Naive B cell (primary cell): ENCODE results near the gene EIPR1. TPM values are rescaled to one million over a fixed set of nuclear protein-coding genes. Genes with fewer than 3 reads are reported as not detected.

Experiments used
- ATAC-seq, 2 donors: fragments of 150-1000 bp; cut with Tn5 transposase; 2 replicates each; pipeline ENCODE4 v1.10.0; 2021; ENCODE audit warnings: low read depth in 2 of 2, mild to moderate bottlenecking in 2 of 2, moderate library complexity in 2 of 2
- DNase-seq: peaks from one replicate; pipeline ENCODE4 v3.0.0; 2022
- H3K27ac Mint-ChIP-seq, 6 donors: one replicate each; pipeline ENCODE4 v1.8.0; 2020 to 2022; ENCODE audit warnings: mild to moderate bottlenecking in 6 of 6, mixed read lengths in 6 of 6, moderate library complexity in 5 of 6, inconsistent platforms in 2 of 6
- H3K27me3 Mint-ChIP-seq, 3 donors: one replicate each; pipeline ENCODE4 v1.8.0; 2021 to 2022; ENCODE audit warnings: mixed read lengths in 3 of 3, mild to moderate bottlenecking in 1 of 3
- H3K36me3 Mint-ChIP-seq, 2 donors: one replicate each; pipeline ENCODE4 v1.8.0; 2020 to 2022; ENCODE audit warnings: mixed read lengths in 2 of 2, inconsistent platforms in 1 of 2, mild to moderate bottlenecking in 1 of 2
- H3K4me1 Mint-ChIP-seq, 3 donors: one replicate each; pipeline ENCODE4 v1.8.0; 2020 to 2022; ENCODE audit warnings: mixed read lengths in 3 of 3, inconsistent platforms in 1 of 3, mild to moderate bottlenecking in 1 of 3, moderate library complexity in 1 of 3
- H3K4me3 Mint-ChIP-seq, 8 donors: one replicate each; pipeline ENCODE4 v1.8.0; 2020 to 2022; ENCODE audit warnings: mild to moderate bottlenecking in 8 of 8, mixed read lengths in 8 of 8, moderate library complexity in 8 of 8, inconsistent platforms in 2 of 8
- H3K9me3 Mint-ChIP-seq, 7 donors: one replicate each; pipeline ENCODE4 v1.8.0; 2020 to 2022; ENCODE audit warnings: mixed read lengths in 7 of 7, mild to moderate bottlenecking in 5 of 7, inconsistent platforms in 2 of 7, moderate library complexity in 1 of 7
- polyA plus RNA-seq, 6 donors: library from polyadenylated mRNA; unstranded; fragments of 300-500 nt; fragmentation: Illumina TruSeq; gene quantifications; one replicate each; pipeline ENCODE4 v1.2.3, GENCODE V29; 2021; ENCODE audit warnings: low read depth in 6 of 6

EIPR1 gene
- polyA plus RNA-seq, 6 donors from 2014 or later, result 35.7 to 53.9 (median 40.9) TPM

DNA sequence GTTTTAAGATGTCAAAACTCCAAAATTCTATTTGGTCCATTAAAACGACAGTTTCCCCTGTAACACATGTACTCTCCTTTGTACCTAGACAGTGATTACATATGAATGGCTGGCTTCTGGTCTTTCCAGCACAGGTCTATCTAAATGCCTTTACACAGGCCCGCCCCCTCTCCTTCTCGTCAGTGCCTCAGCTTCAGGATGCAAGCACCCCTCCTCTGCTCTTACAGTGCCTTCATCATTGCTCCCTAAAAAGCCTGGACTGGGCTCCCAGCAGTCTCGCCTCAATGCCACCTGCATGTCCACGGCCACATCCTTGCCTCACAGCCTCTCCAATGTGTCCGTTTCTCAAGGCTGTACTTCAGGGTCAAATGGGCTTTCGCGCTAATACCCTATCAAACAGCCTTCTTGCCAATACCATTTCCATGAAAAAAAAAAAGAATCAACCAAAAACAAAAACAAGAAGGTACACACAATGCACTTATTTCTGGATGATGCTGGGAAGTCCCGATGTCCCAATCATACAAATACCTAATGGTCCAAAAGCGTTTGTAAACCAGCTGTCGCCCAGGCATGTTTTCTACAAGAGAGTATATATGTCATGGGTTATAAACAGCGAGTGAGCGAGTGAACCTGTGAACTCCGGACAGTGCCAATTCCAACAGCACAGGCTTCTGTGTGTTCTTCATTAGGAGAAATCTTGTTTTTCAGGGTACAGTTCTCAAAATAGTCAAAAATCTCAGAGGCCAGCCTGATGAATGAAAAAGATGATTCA is 77.2 kb downstream of the EIPR1 start:
- H3K27ac Mint-ChIP-seq, result peak overlapping the region in 2 of 6 donors; percentile 47 to 64
- ATAC-seq (no peak), DNase-seq (no peak)
- peaks cover 12 to 17% of the 10 kb centered on the region in 2 donors for H3K36me3 Mint-ChIP-seq
- peaks cover 17 to 42% (median 34%) of the 10 kb centered on the region in 3 donors for H3K4me1 Mint-ChIP-seq
- H3K4me3 Mint-ChIP-seq, result no peak overlapping the region
- H3K27me3 Mint-ChIP-seq, result no peaks in the 10 kb centered on the region
- H3K9me3 Mint-ChIP-seq, result no peaks in the 10 kb centered on the region

GRCh38 chr2:3299703-3300102 is 77.9 kb downstream of the EIPR1 start:
- ATAC-seq, result no peak
- Mint-ChIP-seq H3K4me3 (no peak overlapping the region), H3K27ac (no peak overlapping the region), H3K9me3 (no peaks in the 10 kb centered on the region), H3K4me1 (peaks cover 11 to 36% (median 29%) of the 10 kb centered on the region in 3 donors), H3K27me3 (no peaks in the 10 kb centered on the region), H3K36me3 (peaks cover 12 to 17% of the 10 kb centered on the region in 2 donors)
- no peak for DNase-seq

GRCh38 chr2:3299130-3299529 is 78.5 kb downstream of the EIPR1 start:
- Mint-ChIP-seq H3K27ac (peak overlapping the region in 1 of 6 donors; percentile 59), H3K9me3 (no peaks in the 10 kb centered on the region)

GRCh38 chr2:3298191-3298590 is 79.4 kb downstream of the EIPR1 start:
- Mint-ChIP-seq H3K27me3 (no peaks in the 10 kb centered on the region), H3K36me3 (peaks cover 12 to 17% of the 10 kb centered on the region in 2 donors), H3K4me1 (peaks cover 4 to 21% (median 16%) of the 10 kb centered on the region in 3 donors), H3K4me3 (no peak overlapping the region), H3K9me3 (no peaks in the 10 kb centered on the region), H3K27ac (peak overlapping the region in 1 of 6 donors; percentile 72)
- ATAC-seq (no peak), DNase-seq (no peak)

More at GRCh38 chr2:3299130-3299529, 78.5 kb downstream of the EIPR1 start:
- Mint-ChIP-seq H3K4me3 (no peak overlapping the region), H3K4me1 (peaks cover 11 to 30% (median 25%) of the 10 kb centered on the region in 3 donors), H3K27me3 (no peaks in the 10 kb centered on the region), H3K36me3 (peaks cover 12 to 17% of the 10 kb centered on the region in 2 donors)
- ATAC-seq (no peak), DNase-seq (no peak)

DNA sequence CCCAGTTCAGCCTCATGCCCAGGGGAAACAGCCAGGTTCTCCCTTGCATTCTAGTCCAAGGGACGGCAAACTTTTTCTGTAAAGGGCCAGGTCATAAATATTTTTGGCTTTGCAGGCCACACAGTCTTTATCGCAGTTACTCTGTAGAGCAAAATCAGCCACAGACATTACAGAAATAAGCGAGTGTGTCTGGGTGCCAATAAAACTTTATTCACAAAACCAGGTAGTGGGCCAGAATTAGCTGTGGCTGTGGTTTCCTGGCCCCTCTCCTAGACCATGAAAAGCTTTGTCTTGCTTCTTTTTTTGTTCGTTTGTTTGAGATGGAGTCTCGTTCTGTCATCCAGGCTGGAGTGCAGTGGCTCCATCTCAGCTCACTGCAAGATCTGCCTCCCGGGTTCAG is 80.1 kb downstream of the EIPR1 start:
- no peak for DNase-seq
- H3K27me3 Mint-ChIP-seq, result no peaks in the 10 kb centered on the region
- H3K27ac Mint-ChIP-seq, result no peak overlapping the region

DNA sequence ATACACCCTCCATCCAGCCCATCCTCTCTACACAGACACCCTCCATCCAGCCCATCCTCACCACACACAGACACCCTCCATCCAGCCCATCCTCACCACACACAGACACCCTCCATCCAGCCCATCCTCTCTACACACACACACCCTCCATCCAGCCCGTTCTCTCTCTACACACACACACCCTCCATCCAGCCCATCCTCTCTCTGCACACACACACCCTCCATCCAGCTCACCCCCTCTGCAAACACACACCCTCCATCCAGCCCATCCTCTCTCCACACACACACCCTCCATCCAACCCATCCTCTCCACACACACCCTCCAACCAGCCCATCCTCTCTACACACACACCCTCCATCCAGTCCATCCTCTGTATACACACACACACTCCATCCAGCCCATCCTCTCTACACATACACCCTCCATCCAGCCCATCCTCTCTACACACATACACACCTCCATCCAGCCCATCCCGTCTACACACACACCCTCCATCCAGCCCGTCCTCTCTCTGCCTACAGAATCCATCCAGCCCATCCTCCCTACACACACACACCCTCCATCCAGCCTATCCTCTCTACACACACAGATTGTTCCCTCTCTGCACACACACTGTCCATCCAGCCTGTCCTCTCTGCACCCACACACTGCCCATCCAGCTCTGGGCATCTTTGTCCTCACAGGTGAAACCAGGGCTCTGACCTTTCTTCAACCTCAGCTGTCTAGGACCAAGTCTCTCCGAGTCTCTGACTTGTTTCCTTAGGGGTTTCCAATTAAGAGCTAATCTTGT is 81.2 kb downstream of the EIPR1 start:
- DNase-seq, result no peak
- Mint-ChIP-seq H3K36me3 (peaks cover 12 to 17% of the 10 kb centered on the region in 2 donors), H3K4me3 (no peak overlapping the region), H3K27me3 (no peaks in the 10 kb centered on the region), H3K4me1 (peaks cover 8 to 22% (median 21%) of the 10 kb centered on the region in 3 donors), H3K27ac (no peak overlapping the region), H3K9me3 (no peaks in the 10 kb centered on the region)
- no peak for ATAC-seq

More for the DNA sequence above, 80.1 kb downstream of the EIPR1 start:
- peaks cover 4 to 17% (median 15%) of the 10 kb centered on the region in 3 donors for H3K4me1 Mint-ChIP-seq
- H3K36me3 Mint-ChIP-seq, result peaks cover 12 to 17% of the 10 kb centered on the region in 2 donors
- H3K9me3 Mint-ChIP-seq, result no peaks in the 10 kb centered on the region
- ATAC-seq, result no peak
- H3K4me3 Mint-ChIP-seq, result no peak overlapping the region

DNA sequence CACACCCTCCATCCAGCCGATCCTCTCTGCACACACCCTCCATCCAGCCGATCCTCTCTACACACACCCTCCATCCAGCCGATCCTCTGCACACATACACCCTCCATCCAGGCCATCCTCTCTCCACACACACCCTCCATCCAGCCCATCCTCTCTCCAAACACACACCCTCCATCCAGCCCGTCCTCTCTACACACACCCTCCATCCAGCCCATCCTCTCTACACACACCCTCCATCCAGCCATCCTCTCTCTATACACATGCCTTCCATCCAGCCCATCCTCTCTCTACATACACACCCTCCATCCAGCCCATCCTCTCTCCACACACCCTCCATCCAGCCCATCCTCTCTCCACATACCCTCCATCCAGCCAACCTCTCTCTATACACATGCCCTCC is 83.1 kb downstream of the EIPR1 start:
- peaks cover 12 to 24% of the 10 kb centered on the region in 2 donors for H3K36me3 Mint-ChIP-seq

DNA sequence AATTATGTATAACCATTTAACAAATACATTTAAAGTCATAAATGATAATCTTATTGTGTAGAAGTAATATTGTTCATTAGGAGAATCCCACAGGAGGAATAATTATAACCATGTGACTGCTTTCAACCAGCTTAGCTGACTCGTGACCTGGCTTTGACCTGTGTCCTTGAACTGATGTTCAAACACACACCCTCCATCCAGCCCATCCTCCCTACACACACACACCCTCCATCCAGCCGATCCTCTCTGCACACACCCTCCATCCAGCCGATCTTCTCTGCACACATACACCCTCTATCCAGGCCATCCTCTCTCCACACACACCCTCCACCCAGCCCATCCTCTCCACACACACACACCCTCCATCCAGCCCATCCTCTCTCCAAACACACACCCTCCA is 83.5 kb downstream of the EIPR1 start:
- no peaks in the 10 kb centered on the region for H3K27me3 Mint-ChIP-seq
- H3K4me3 Mint-ChIP-seq, result no peak overlapping the region
- peaks cover 0 to 2% (median 2%) of the 10 kb centered on the region in 7 donors for H3K9me3 Mint-ChIP-seq
- ATAC-seq (no peak), DNase-seq (no peak)
- peaks cover 12 to 24% of the 10 kb centered on the region in 2 donors for H3K36me3 Mint-ChIP-seq
- peaks cover 19 to 25% (median 24%) of the 10 kb centered on the region in 3 donors for H3K4me1 Mint-ChIP-seq
- H3K27ac Mint-ChIP-seq, result no peak overlapping the region

More for the DNA sequence above, 83.1 kb downstream of the EIPR1 start:
- ATAC-seq (no peak), DNase-seq (no peak)
- Mint-ChIP-seq H3K27ac (no peak overlapping the region), H3K9me3 (peaks cover 0 to 2% (median 0%) of the 10 kb centered on the region in 7 donors), H3K4me1 (peaks cover 15 to 25% (median 22%) of the 10 kb centered on the region in 3 donors), H3K27me3 (no peaks in the 10 kb centered on the region), H3K4me3 (no peak overlapping the region)

DNA sequence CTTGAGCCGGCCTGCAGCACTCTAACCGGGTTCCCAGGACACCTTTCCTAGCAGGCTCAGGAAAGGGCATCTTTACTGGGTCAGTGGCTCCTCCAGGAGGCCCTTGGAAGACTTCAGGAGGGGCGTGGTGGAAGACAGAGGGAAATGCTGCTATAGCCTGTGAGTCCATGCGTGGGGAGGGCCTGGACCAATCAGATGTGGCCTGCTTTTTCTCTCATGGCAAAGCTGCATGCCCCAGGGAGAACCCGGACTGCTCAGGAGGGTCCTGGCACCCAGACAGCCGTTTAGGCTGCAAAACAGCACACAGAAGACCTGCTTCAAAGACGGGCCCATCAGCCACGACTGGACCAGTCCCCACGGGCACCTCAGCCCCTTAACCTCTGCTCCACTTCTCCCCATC is 84.4 kb downstream of the EIPR1 start:
- no peak for ATAC-seq
- Mint-ChIP-seq H3K9me3 (peaks cover 0 to 5% (median 2%) of the 10 kb centered on the region in 7 donors), H3K4me1 (peaks cover 18 to 19% (median 19%) of the 10 kb centered on the region in 3 donors), H3K27me3 (no peaks in the 10 kb centered on the region), H3K4me3 (no peak overlapping the region), H3K36me3 (peaks cover 5 to 20% of the 10 kb centered on the region in 2 donors), H3K27ac (no peak overlapping the region)
- DNase-seq, result no peak

GRCh38 chr2:3292416-3292815 is 85.2 kb downstream of the EIPR1 start:
- H3K4me3 Mint-ChIP-seq, result no peak overlapping the region
- peaks cover 0 to 21% of the 10 kb centered on the region in 2 donors for H3K36me3 Mint-ChIP-seq
- H3K27ac Mint-ChIP-seq, result peak overlapping the region in 1 of 6 donors; percentile 47
- H3K27me3 Mint-ChIP-seq, result no peaks in the 10 kb centered on the region
- H3K9me3 Mint-ChIP-seq, result peaks cover 0 to 8% (median 2%) of the 10 kb centered on the region in 7 donors
- no peak for ATAC-seq
- DNase-seq, result no peak
- peaks cover 15 to 20% (median 16%) of the 10 kb centered on the region in 3 donors for H3K4me1 Mint-ChIP-seq

DNA sequence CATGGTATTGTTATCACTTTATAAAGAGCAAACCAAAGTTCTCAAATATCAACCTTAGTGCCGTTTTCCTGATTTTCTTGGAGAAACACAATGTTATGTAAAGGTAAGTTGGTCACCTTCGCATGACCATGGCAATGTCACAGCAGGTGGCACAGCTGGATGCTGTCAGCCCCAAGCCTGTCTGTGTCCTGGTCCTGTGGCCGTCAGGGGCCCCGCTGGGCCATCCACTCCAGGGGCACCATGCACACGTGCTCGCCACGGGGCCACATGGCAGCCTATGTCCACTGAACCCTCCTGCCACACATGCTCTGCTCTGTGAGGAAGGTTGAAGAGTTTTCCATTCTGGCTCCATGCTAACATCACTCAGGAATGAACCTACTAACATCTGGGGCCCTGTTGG is 85.9 kb downstream of the EIPR1 start:
- peak overlapping the region in 1 of 6 donors; percentile 65 for H3K27ac Mint-ChIP-seq

DNA sequence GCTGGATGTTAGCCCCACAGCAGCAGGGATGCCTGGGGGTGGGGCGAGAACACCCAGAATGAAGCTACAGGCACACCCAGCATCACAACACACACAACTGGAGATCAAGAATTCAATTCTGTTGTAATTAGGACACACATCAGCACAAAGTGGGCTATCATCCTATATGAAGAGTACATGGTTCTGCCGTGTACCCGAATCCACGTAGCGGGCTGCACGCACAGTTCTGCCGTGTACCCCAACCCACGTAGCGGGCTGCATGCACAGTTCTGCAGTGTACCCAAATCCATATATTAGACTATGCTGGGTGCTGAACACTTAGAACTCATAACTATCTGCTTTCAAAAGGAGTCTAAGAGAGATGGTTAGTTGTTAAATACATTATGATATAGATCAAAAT is 86.5 kb downstream of the EIPR1 start:
- H3K4me3 Mint-ChIP-seq, result no peak overlapping the region
- H3K27ac Mint-ChIP-seq, result no peak overlapping the region
- H3K27me3 Mint-ChIP-seq, result no peaks in the 10 kb centered on the region

More for the DNA sequence above, 85.9 kb downstream of the EIPR1 start:
- Mint-ChIP-seq H3K27me3 (no peaks in the 10 kb centered on the region), H3K36me3 (peaks cover 0 to 28% of the 10 kb centered on the region in 2 donors), H3K9me3 (peaks cover 0 to 14% (median 2%) of the 10 kb centered on the region in 7 donors), H3K4me1 (peaks cover 19 to 26% (median 22%) of the 10 kb centered on the region in 3 donors), H3K4me3 (no peak overlapping the region)
- ATAC-seq (no peak), DNase-seq (no peak)

GRCh38 chr2:3290655-3291054 is 87.0 kb downstream of the EIPR1 start:
- Mint-ChIP-seq H3K27ac (peak overlapping the region in 2 of 6 donors; percentile 44 to 49), H3K4me3 (no peak overlapping the region), H3K27me3 (no peaks in the 10 kb centered on the region), H3K9me3 (peaks cover 0 to 14% (median 2%) of the 10 kb centered on the region in 7 donors), H3K36me3 (peaks cover 0 to 29% of the 10 kb centered on the region in 2 donors), H3K4me1 (peaks cover 19 to 27% (median 26%) of the 10 kb centered on the region in 3 donors)
- ATAC-seq (no peak), DNase-seq (no peak)

More for the DNA sequence above, 86.5 kb downstream of the EIPR1 start:
- ATAC-seq (no peak), DNase-seq (no peak)
- Mint-ChIP-seq H3K9me3 (peaks cover 0 to 14% (median 2%) of the 10 kb centered on the region in 7 donors), H3K36me3 (peaks cover 0 to 29% of the 10 kb centered on the region in 2 donors), H3K4me1 (peaks cover 19 to 27% (median 26%) of the 10 kb centered on the region in 3 donors)
